ENCODE measurements around the gene SORL1. TPM values are rescaled to one million over a fixed set of nuclear protein-coding genes. Genes with fewer than 3 reads are reported as not detected.
A peak's percentile ranks its signal among the peaks of the same experiment; 100 is the strongest.

The SORL1 gene
- total RNA-seq, 1 experiment from 2014 or later: 37.6 TPM

DNA sequence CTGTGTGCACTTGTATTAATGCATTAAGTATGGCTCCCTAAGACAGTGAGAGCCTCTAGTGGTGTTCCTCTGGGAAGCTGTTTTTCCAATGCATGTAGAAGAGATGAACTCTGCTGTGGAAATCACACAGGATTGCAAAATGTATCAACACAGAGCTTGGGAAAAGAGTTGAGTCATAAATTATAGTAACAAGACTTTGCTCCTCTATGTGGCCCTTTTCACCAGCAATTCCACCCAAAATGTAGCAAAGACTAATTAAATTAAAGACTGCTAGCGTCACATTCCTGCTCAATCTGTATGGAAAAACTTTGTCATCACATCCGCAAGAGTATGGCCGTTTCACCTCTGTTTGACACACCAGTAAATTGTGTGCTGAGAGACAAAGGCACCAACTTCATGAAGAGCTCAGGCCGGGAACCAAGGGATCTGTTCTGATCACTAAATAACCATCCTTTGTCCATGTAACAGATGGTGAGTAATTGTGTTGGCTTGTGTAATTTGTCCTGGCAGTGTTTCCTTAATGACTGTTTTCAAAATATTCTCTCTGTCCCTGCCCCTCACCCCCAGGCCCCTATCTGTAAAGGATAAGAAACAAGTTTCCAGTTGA, 209.9 kb downstream of the SORL1 start:
- DNase-seq (ENCODE audit: low read depth, low spot score): no peak
- in situ Hi-C loops (cut with HindIII; ENCODE audit: low pct_unique_long_range_greater_than_20kb, low sequenced_read_pairs): no loop called here

DNA sequence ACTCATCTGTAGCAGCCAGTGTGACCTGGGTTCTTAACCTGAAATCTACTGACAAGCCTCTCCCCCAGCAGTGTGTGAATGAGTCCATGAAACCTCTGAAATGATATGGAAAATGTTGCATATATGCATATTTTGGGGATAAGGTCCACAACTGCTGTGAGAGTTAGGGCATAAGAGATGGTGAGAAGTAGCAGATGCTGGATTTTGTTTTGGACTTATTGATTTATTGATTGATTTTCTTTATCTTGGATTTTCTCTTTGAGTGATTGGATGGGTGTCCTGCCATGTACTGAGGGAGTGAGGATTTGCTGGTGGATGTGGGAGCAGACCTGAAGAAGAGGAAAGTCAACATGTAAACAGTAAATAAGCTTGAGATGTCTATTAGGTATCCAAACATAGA, 212.0 kb downstream of the SORL1 start:
- in situ Hi-C loops (cut with HindIII; ENCODE audit: low pct_unique_long_range_greater_than_20kb, low sequenced_read_pairs): no loop called here

DNA sequence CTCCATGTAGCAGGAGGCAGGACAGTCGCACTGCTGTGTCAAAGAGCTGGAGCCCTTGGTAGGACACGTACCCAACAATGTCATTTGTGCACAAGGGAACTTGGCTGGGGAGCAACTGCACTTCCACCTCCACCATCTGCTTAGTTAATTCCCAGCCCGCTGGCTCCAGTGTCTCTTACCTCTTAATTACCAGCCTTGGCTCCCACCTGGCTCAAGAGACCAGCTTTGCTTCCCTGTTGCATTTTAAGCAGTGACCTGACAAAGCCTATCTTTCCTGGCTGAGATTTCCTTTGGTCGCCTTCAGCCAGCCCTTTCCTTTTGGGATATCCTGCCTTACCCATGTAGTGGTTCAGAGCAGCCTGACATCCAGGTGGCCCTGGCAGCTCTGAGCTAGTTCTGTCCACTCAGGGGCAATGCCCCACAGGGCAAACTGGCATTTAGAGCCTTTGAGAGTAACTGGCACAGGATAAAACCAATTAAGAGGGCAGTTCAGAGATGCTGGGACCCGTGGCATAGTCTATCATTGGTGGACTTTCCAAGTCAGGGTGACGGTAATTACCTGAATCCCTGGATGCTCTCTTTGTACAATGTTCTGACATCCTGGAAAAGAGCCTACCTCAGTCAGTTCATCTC, 213.2 kb downstream of the SORL1 start:
- DNase-seq (ENCODE audit: low read depth, low spot score): no peak
- in situ Hi-C loops (cut with HindIII; ENCODE audit: low pct_unique_long_range_greater_than_20kb, low sequenced_read_pairs): no loop called here

More for the DNA sequence above, 212.0 kb downstream of the SORL1 start:
- DNase-seq (ENCODE audit: low read depth, low spot score): no peak

DNA sequence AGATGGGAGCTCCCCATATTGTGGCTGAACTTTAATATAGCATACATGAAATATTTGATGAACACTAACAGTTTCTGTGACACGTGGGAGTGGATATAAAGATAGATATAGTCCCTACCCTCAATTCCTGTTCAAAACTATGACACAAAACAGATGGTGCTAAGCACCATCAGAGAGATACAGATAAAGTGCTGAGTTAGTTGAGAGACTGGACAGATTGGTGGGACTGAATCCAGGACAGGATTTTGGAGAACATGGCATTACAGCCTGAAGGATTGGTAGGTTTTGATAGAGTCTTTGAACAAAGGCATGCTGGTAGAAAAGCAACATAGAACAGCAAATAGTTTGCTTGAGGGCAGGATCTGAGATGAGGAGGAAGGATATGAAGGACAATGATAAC, 215.7 kb downstream of the SORL1 start:
- no peak for DNase-seq (ENCODE audit: low read depth, low spot score)
- in situ Hi-C loops (cut with HindIII; ENCODE audit: low pct_unique_long_range_greater_than_20kb, low sequenced_read_pairs): no loop called here

DNA sequence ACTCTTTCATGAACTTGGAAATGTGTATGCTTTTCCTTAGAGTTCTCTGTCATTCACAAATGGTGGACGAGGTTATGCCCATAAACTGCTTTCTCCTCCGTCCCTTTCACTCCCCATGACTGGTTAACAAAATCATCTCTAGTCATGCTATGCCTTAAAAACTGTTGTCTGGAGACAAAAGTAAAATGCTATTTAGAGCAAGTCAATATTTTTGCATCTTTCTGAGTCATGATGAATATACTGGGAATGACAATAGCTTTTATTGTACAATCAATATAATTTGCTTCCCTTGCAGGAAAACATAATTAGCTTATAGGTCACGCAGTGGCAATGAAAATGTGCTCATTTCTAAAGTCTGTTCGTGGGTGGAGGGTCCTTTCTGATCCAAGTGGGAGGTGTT, 217.3 kb downstream of the SORL1 start:
- in situ Hi-C loops (cut with HindIII; ENCODE audit: low pct_unique_long_range_greater_than_20kb, low sequenced_read_pairs): no loop called here
- no peak for DNase-seq (ENCODE audit: low read depth, low spot score)

DNA sequence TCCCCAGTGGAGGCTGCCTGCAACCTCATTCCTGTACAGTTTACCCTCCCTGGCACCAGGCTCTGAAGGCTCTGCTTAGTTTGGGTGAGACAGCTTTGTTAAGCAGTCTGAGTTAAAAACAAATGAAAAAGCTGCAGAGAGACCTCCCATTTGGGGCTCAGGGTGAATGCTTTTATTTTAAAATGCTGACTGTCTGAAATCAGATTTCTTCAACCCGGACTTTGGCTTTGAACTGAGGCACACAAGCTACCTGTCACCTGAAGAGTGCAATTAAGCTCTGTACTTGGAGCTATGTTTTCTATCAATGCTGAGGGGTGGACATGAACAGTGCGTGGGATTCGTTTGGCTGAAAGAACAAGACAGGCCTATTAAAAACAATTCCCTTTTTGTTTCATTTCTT, 218.2 kb downstream of the SORL1 start:
- in situ Hi-C loops (cut with HindIII; ENCODE audit: low pct_unique_long_range_greater_than_20kb, low sequenced_read_pairs): no loop called here
- DNase-seq (ENCODE audit: low read depth, low spot score): no peak

DNA sequence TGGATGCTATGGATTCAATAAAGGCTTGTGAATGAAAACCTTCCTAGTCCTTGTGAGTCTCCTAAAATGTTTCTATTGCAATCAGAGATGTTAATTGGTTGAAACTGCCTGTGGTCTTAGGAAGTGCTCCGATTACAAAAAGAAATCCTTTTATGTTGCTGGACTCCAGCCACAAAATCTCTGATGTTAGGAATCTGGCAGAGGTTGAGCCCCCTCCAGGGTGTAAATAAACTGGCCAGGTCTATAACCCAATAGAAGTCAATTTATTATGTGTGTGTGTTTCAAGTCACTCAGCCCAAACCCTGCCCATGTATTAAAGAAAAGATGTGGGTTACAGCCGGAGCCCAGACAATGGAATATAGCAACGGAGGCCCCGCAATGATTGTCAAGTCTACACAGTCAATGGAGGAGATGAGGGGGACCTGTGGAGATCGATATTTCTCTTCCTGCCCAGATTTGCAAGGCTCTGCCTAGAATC, 218.7 kb downstream of the SORL1 start:
- DNase-seq (ENCODE audit: low read depth, low spot score): no peak
- in situ Hi-C loops (cut with HindIII; ENCODE audit: low pct_unique_long_range_greater_than_20kb, low sequenced_read_pairs): no loop called here

DNA sequence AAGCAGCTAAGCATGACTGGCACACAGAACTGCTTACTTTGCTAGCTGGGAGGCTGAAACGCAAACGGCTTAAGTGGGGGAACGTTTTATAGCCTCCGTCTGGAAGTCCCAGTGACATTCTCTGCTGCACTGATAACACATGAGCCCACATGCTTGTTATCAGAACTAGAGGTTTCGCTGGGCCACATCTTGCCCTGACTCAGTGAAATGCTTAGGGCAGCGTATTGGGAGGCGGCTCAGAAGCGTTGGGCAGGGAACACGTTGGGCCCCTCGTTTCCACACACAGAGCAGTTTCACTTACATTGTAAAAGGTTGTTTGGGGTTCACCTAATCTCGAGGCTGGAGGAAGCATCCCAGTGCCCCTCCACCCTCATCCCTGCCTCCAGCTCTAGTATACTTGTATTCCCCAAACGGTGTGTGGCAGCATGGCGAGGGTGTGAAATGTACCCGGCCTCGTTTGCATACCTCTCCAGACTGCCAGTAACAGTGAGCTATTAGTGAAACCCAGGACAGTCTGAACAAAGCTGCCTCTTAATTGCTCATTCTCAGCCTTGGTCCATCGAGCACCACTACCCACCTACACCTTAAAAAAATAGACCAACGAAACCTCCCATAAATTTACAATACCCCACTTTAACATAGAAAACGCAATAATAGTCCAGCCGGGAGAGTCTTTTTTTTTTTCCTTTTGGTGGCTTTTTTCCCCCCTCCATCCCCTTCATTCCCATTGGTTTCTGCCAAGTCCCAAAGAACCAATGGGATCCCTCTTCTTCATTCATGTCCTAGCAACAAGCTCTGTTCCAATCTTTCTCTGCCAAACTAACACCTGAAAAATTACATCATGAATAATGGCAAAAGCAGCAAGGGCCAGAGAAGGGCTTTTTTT, 219.4 kb downstream of the SORL1 start:
- in situ Hi-C loops (cut with HindIII; ENCODE audit: low pct_unique_long_range_greater_than_20kb, low sequenced_read_pairs): no loop called here
- DNase-seq (ENCODE audit: low read depth, low spot score): peak; percentile 29

DNA sequence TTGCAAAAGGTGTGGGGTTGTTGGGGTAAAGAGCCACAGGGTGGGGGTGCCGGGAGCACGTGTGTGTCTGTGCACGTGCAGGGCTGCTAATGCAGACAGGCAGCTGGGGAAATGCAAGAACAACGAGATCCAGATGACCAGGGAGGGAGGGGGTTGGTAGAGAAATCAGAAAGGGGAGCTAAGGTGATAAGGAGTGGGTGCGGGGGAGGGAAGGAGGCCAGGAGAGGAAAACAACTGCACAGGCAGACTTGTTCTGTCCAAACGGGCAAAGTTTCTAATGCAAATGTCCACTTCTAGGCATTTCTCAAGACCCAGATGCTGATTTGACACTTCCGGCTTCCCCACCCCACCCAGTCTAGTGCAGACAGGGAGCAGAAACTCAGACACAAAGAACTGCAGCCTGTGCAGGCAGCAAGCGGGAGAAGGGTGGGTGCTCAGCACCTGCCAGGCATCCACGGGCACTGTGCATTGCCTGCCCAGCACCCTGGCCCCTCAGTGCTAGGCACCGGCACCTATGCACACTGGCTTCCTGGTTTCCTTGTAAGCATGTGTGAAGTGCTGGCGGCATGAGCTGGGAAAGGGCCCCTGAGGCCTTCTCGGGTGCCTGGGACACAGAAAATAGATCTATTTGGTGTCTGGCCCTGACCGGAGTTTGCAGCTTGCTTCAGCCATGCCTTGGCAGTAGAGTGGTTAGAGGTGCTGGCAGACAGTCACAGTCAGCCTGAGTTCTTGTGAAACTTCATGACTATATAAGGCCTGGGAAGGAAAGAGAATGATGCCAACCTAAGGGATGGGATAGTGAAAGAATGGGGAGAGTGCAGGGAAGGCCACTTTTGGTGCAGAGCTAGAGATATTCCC, 220.7 kb downstream of the SORL1 start:
- in situ Hi-C loops (cut with HindIII; ENCODE audit: low pct_unique_long_range_greater_than_20kb, low sequenced_read_pairs): no loop called here

DNA sequence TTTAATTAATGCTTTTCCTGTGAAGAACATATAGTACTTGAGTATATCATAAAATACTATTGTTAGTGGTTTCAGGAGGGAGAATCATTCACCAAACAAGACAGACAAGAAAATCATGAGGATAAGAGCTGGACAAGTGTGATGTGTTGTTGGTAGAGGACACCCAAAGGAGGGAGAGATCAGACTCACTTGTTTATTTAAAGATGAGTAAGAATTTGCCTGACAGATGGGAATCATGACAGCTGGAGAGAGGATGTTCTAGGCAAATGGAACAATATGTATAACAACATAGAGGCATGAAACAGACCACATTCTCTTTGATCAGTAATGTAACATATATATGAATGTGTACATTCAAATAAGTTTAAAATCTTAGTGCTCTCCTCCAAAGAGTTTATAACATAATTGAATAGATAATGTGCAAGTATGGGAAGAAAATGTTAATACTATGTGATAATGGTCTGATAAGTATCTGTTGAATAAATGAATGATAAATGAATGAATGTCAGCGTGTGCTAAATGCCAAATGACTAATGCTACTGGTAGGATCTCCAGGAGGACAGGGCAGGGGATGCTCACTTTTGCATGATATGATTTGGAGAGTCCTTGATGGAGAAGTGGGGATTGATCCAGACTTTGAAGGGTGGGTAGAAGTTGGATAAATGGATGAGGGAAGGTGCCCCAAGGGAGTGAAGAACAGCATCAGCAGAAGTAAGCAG, 229.6 kb downstream of the SORL1 start:
- in situ Hi-C loops (cut with HindIII; ENCODE audit: low pct_unique_long_range_greater_than_20kb, low sequenced_read_pairs): no loop called here
- DNase-seq (ENCODE audit: low read depth, low spot score): no peak

More for the DNA sequence above, 220.7 kb downstream of the SORL1 start:
- no peak for DNase-seq (ENCODE audit: low read depth, low spot score)

Other genes with a start within 250 kb of the SORL1 start
- 40.4 and 44.9 TPM in 2 replicates for gene SC5D, start 159.5 kb upstream of the SORL1 start, total RNA-seq (2014; rRNA removed; shearing (Covaris generic))

Measured in SK-MEL-5 (cell line).